Parathyroid adenoma (tissue), 2 donors: ENCODE measurements around the gene TM7SF2.
A peak's percentile ranks its signal among the peaks of the same experiment; 100 is the strongest.
"Not testable (repeated sequence)": the region's sequence is repeated elsewhere in the genome, so short reads cannot be mapped to it uniquely, and the experiment has no call there.

Experiments
- H2AFZ ChIP-seq: fragments of 300-600 bp; sonication (generic); one replicate; pipeline ENCODE4 v1.7.0; 2017; ENCODE audit warnings: antibody characterized with exemption, mild to moderate bottlenecking
- H3K27ac ChIP-seq: fragments of 300-600 bp; sonication (generic); one replicate; pipeline ENCODE4 v1.7.0; 2017
- H3K27me3 ChIP-seq: fragments of 300-600 bp; sonication (generic); one replicate; pipeline ENCODE4 v1.7.0; 2017; ENCODE audit warnings: low read length; ENCODE audit not compliant: control insufficient read depth, insufficient read depth
- H3K36me3 ChIP-seq: fragments of 300-600 bp; sonication (generic); one replicate; pipeline ENCODE4 v1.7.0; 2017; ENCODE audit warnings: low read length; ENCODE audit not compliant: control insufficient read depth, insufficient read depth
- H3K4me1 ChIP-seq: fragments of 300-600 bp; sonication (generic); one replicate; pipeline ENCODE4 v1.7.0; 2017; ENCODE audit warnings: control low read depth
- H3K4me2 ChIP-seq: fragments of 300-600 bp; sonication (generic); one replicate; pipeline ENCODE4 v1.7.0; 2017; ENCODE audit warnings: low read length
- H3K4me3 ChIP-seq: fragments of 300-600 bp; sonication (generic); one replicate; pipeline ENCODE4 v1.7.0; 2017; ENCODE audit warnings: low read depth, low read length
- H3K79me2 ChIP-seq: fragments of 300-600 bp; sonication (generic); one replicate; pipeline ENCODE4 v1.7.0; 2017; ENCODE audit warnings: control low read depth
- H3K9ac ChIP-seq: fragments of 300-600 bp; sonication (generic); one replicate; pipeline ENCODE4 v1.7.0; 2017; ENCODE audit warnings: mild to moderate bottlenecking
- H3K9me3 ChIP-seq: fragments of 300-600 bp; sonication (generic); one replicate; pipeline ENCODE4 v1.7.0; 2017; ENCODE audit warnings: low read length; ENCODE audit not compliant: control insufficient read depth
- TF ChIP-seq, protein P1 (sequence below): fragments of 300-600 bp; sonication (generic); IDR thresholded peaks from one replicate; pipeline ENCODE4 v1.7.0; 2017; ENCODE audit warnings: antibody characterized with exemption, mild to moderate bottlenecking
- donor health status: primary hyperparathyroidism.

TM7SF2 gene

DNA sequence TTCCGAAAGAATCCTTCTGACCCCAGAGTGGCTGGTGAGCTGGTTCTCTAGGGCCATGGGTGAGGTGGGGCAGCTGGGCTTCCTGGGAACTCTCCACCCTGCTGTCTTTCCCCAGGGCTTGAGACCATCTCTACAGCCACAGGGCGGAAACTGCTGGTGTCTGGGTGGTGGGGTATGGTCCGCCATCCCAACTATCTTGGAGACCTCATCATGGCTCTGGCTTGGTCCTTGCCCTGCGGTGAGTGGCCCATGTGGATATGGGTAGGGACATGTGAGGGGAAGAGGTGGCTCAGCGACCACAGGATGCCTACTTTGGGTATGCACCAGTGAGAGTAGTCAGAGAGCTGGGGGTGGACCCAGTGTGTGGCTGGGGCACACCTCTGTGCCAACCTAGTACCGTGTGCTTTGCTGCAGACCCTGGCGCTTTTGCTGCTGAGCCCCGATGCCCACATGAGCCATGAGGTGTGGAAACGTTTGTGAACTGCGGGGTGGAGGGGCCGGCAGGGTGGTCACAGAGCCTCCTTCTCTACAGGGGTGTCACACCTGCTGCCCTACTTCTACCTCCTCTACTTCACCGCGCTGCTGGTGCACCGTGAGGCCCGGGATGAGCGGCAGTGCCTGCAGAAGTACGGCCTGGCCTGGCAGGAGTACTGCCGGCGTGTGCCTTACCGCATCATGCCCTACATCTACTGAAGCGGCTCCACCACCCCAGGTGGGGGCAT lies 3.9 kb downstream of the TM7SF2 start:
- no peak overlapping the region for H2AFZ ChIP-seq
- H3K27me3 ChIP-seq: no peaks in the 10 kb centered on the region
- peaks cover 5% of the 10 kb centered on the region for H3K4me1 ChIP-seq
- peaks cover 2% of the 10 kb centered on the region for H3K79me2 ChIP-seq
- no peaks in the 10 kb centered on the region for H3K36me3 ChIP-seq
- H3K4me3 ChIP-seq: no peak overlapping the region
- no peak overlapping the region for H3K27ac ChIP-seq
- H3K4me2 ChIP-seq: peak overlapping the region; percentile 79
- no peak overlapping the region for H3K9ac ChIP-seq
- no peaks in the 10 kb centered on the region for H3K9me3 ChIP-seq
- TF ChIP-seq, protein P1, sequence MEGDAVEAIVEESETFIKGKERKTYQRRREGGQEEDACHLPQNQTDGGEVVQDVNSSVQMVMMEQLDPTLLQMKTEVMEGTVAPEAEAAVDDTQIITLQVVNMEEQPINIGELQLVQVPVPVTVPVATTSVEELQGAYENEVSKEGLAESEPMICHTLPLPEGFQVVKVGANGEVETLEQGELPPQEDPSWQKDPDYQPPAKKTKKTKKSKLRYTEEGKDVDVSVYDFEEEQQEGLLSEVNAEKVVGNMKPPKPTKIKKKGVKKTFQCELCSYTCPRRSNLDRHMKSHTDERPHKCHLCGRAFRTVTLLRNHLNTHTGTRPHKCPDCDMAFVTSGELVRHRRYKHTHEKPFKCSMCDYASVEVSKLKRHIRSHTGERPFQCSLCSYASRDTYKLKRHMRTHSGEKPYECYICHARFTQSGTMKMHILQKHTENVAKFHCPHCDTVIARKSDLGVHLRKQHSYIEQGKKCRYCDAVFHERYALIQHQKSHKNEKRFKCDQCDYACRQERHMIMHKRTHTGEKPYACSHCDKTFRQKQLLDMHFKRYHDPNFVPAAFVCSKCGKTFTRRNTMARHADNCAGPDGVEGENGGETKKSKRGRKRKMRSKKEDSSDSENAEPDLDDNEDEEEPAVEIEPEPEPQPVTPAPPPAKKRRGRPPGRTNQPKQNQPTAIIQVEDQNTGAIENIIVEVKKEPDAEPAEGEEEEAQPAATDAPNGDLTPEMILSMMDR: no peak

DNA sequence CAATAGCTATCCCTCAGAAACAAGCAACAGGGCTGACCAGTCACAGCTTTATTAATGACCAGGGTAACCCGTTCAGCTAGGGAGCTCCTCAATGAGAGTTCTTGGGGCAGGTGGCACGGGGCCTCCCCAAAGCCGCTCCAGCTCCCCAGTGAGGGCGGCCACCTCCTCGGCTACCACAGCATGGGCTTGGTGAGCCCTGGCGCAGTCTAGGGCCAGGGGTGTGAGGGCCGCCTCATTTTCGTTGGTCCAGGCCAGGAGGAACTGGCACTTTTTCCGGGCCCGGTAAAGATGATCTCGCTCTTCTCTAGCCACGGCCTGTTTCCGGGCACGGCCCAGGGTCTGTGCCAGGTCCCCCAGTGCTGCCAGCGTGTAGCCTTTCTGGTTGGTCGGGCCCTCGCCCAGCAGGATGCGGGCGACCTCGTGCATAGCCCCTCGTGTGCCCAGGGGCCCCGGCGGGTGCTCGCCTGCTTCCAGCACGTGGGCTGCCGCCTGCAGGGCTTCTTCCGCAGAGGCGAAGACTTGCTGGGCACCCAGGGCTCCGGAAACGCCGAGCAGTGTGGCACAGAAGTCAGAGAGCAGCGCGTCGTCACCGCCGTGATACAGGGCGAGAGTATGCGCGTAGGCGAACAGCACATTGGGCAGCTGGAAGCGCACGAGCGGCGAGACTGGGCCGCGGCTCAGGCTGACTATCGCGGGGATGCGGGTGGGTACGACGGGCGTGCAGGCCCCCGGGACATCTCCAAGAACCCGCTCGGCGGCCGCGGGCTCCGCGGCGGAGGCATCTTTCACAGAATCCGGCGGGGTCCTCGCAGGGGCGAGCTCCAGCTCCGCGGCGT lies 4.9 kb downstream of the TM7SF2 start:
- Histone ChIP-seq H3K4me3 (peak overlapping the region; percentile 75), H3K36me3 (no peaks in the 10 kb centered on the region), H3K27ac (peak overlapping the region; percentile 90), H3K4me2 (peak overlapping the region; percentile 79), H3K79me2 (peaks cover 9% of the 10 kb centered on the region), H3K27me3 (no peaks in the 10 kb centered on the region), H2AFZ (peak overlapping the region; percentile 62), H3K9ac (peak overlapping the region; percentile 67), H3K4me1 (peaks cover 8% of the 10 kb centered on the region), H3K9me3 (no peaks in the 10 kb centered on the region)
- TF ChIP-seq, protein P1: no peak

DNA sequence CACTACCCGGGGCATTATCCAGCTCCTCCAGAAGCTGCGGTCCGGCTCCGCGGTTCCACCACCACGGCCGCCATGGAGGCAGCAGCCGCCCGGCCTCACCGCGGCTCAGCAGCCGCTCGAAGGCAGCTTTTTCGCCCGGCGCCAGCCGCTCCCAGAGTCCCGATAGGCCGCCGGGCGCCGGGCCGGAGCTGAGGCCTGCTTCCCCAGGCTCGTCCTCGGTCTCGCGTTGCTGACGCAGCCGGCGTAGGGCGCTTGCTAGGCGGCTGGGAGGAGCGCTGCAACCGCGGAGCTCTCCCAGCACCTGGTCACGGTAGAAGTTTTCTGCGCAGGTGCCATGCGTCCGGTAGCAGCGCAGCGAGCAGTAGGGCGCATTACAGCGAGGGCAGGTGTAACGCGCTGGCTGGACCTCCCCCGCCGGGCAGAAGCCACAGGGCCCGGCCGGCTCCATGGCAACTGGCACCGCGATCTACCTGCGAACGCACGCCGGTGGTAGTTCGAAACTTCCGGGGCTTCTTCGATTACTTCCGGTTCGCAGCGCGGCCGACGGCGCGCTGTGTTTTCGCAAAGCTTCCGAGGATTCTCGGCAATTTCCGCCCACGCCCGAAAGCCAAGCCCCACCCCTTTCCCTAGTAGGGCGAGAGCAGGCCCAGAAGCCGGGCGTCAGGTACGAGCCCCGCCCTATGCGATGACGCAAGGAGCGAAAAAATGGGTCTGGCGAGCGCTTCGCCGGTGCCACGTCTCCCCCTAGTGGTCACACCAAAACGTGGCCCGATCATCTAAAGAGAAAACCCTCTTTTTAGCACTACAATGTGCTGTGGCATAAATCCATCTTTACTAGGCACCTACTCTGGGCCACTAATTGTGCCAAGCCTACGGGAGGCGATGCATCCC lies 5.8 kb downstream of the TM7SF2 start, which contains the start of gene ZNHIT2:
Gene ZNHIT2, minus strand, starts transcription at position 496 of the 891 bp plus-strand sequence. Its CDS starts 48 bp downstream, at position 448.
- H3K4me3 ChIP-seq: peak within 1 kb of the TSS; percentile 75
- H3K9me3 ChIP-seq: no peaks in the 10 kb centered on the region
- no peaks in the 10 kb centered on the region for H3K36me3 ChIP-seq
- H3K9ac ChIP-seq: peak within 1 kb of the TSS; percentile 67
- H3K27me3 ChIP-seq: no peaks in the 10 kb centered on the region
- H3K4me1 ChIP-seq: peaks cover 8% of the 10 kb centered on the region
- peak within 1 kb of the TSS; percentile 62 for H2AFZ ChIP-seq
- H3K4me2 ChIP-seq: peak within 1 kb of the TSS; percentile 79
- peaks cover 11% of the 10 kb centered on the region for H3K79me2 ChIP-seq
- TF ChIP-seq, protein P1: peak; percentile 89
- peak within 1 kb of the TSS; percentile 90 for H3K27ac ChIP-seq

DNA sequence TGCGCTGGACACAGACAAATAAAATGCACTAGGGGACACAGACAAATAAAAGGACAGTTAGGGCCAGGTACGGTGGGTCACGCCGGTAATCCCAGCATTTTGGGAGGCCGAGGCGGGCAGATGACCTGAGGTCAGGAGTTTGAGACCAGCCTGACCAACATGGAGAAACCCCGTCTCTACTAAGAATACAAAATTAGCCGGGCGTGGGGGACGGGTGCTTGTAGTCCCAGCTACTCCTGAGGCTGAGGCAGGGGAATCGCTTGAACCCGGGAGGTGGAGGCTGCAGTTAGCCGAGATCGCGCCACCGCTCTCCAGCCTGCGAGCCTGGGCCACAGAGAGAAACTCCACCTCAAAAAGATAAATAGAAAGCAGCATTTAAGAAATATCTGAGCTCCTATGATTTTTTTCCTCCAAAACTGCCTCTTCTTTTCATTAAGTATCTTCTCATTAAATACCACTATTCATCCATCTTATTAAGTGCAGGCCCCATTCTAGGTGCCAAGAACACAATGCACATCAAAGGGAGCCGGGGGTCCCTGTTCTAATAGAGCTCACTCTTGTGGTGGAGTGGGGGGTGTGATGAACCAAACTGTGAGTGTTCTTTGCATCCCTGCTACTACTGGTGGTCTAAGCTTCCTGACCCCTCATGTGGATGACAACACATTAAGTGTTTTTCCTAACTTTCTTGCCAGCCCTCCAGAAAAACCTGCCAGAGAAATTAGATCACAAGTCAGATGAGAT lies 6.6 kb downstream of the TM7SF2 start:
- no peak overlapping the region for H2AFZ ChIP-seq
- H3K4me1 ChIP-seq: peaks cover 8% of the 10 kb centered on the region
- H3K4me2 ChIP-seq: no peak overlapping the region
- H3K36me3 ChIP-seq: no peaks in the 10 kb centered on the region
- no peak overlapping the region for H3K9ac ChIP-seq
- peak overlapping the region; percentile 39 for H3K27ac ChIP-seq
- peak overlapping the region; percentile 75 for H3K4me3 ChIP-seq
- H3K27me3 ChIP-seq: no peaks in the 10 kb centered on the region
- H3K79me2 ChIP-seq: peaks cover 11% of the 10 kb centered on the region
- TF ChIP-seq, protein P1: no peak
- no peaks in the 10 kb centered on the region for H3K9me3 ChIP-seq

DNA sequence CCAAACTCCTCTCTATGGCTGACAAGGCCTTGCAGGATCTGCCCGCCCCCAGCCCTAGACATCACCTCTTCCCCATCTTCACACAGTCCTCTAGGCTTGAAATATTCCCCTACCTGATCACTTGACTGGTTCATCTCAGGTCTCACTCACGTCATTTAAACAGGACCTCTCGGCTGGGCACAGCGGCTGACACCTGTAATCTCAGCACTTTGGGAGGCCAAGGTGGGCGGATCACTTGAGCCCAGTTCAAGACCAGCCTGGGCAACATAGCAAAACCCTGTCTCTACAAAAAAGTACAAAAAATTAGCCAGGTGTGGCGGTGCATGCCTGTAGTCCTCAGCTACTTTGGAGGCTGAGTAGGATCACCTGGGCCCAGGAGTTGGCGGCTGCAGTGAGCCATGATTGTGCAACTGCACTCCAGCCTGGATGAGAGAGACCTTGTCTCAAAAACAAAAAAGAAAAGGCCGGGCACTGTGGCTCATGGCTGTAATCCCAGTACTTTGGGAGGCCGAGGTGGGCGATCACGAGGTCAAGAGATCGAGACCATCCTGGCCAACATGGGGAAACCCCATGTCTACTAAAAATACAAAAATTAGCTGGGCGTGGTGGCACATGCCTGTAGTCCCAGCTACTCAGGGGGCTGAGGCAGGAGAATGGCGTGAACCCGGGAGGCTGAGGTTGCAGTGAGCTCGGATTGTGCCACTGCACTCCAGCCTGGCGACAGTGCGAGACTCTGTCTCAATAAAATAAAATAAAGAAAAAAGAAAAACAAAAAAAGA lies 7.4 kb downstream of the TM7SF2 start:
- H3K27ac ChIP-seq, H2AFZ ChIP-seq, H3K36me3 ChIP-seq, H3K4me1 ChIP-seq, H3K9ac ChIP-seq, H3K9me3 ChIP-seq, H3K4me2 ChIP-seq, H3K4me3 ChIP-seq, H3K27me3 ChIP-seq: not testable (repeated sequence)
- H3K79me2 ChIP-seq: peaks cover 11% of the 10 kb centered on the region
